HCT116 (cell line): ENCODE measurements around the gene RPS14.

Experiments used
- CEBPB ChIP-seq: IDR thresholded peaks from 2 replicates; pipeline ENCODE4 v1.6.1; 2012; ENCODE audit warnings: low read depth
- CTCF ChIP-seq, 3 experiments: fragments of 200-600 bp in 1 of 3; sonication (generic) in 1 of 3; IDR thresholded peaks in 2 of 3; conservative IDR thresholded peaks in 1 of 3; 2 replicates each; pipeline ENCODE4 v1.5.1; 2012 to 2017; ENCODE audit warnings: low read depth in 2 of 3, low read length in 2 of 3, antibody characterized with exemption in 1 of 3, borderline replicate concordance in 1 of 3, control low read depth in 1 of 3, mild to moderate bottlenecking in 1 of 3, mixed read lengths in 1 of 3, mixed run types in 1 of 3, moderate library complexity in 1 of 3; ENCODE audit not compliant: insufficient read depth in 1 of 3
- ELF1 ChIP-seq: IDR thresholded peaks from 2 replicates; pipeline ENCODE4 v1.6.1; 2012; ENCODE audit warnings: low read depth, borderline replicate concordance
- POLR2A ChIP-seq: IDR thresholded peaks from 2 replicates; pipeline ENCODE4 v1.7.0; 2011; ENCODE audit warnings: borderline replicate concordance; ENCODE audit not compliant: insufficient read depth, insufficient read length; ENCODE audit errors: extremely low read depth
- REST ChIP-seq: IDR thresholded peaks from 2 replicates; pipeline ENCODE4 v1.6.1; 2012; ENCODE audit warnings: low read depth
- SP1 ChIP-seq: IDR thresholded peaks from 2 replicates; pipeline ENCODE4 v1.6.1; 2012; ENCODE audit warnings: low read depth

- TF ChIP-seq POLR2A (no peak), SP1 (no peak), REST (no peak), CEBPB (no peak), CTCF (IDR thresholded peaks at IDR 0.05 in 2 of 3, conservative IDR thresholded peaks at IDR 0.05 in 1 of 3; ENCODE audit: borderline replicate concordance in 1 of 3, insufficient read depth in 1 of 3, low read depth in 2 of 3, low read length in 2 of 3) (no peak), ELF1 (no peak)
Observed at GRCh38 chr5:150481972-150482406, 32.5 kb upstream of the RPS14 start.
